ENCODE measurements around the gene KLF7.

KLF7 gene

GRCh38 chr2:207123335-207123744 is 42.4 kb downstream of the KLF7 start:
- no peak for DNase-seq

- DNase-seq, result no peak
These were observed 43.0 kb downstream of the KLF7 start for GRCh38 chr2:207122651-207123334.

- DNase-seq, result no peak
These were observed 44.0 kb downstream of the KLF7 start for GRCh38 chr2:207121784-207122183.

GRCh38 chr2:207119048-207119447 is 46.7 kb downstream of the KLF7 start:
- DNase-seq, result no peak

GRCh38 chr2:207117668-207118067 is 48.1 kb downstream of the KLF7 start:
- DNase-seq, result no peak

GRCh38 chr2:207115715-207116364 is 49.9 kb downstream of the KLF7 start:
- no peak for DNase-seq

- no peak for DNase-seq
These were observed 52.3 kb downstream of the KLF7 start for GRCh38 chr2:207113414-207113813.

- DNase-seq, result no peak
These were observed 53.0 kb downstream of the KLF7 start for GRCh38 chr2:207112785-207113184.

- DNase-seq, result no peak
These were observed 53.4 kb downstream of the KLF7 start for GRCh38 chr2:207112383-207112782.

- DNase-seq, result no peak
These were observed 54.0 kb downstream of the KLF7 start for GRCh38 chr2:207111757-207112156.

GRCh38 chr2:207110715-207111114 is 55.0 kb downstream of the KLF7 start:
- DNase-seq, result no peak

- DNase-seq, result no peak
These were observed 55.4 kb downstream of the KLF7 start for GRCh38 chr2:207110310-207110709.

GRCh38 chr2:207109768-207110167 is 56.0 kb downstream of the KLF7 start:
- DNase-seq, result no peak

GRCh38 chr2:207108440-207108839 is 57.3 kb downstream of the KLF7 start:
- DNase-seq, result no peak

- DNase-seq, result no peak
These were observed 58.2 kb downstream of the KLF7 start for GRCh38 chr2:207107551-207107950.

- no peak for DNase-seq
These were observed 58.6 kb downstream of the KLF7 start for GRCh38 chr2:207107131-207107530.

GRCh38 chr2:207103132-207103531 is 62.6 kb downstream of the KLF7 start:
- DNase-seq, result no peak

GRCh38 chr2:207101984-207102383 is 63.8 kb downstream of the KLF7 start:
- no peak for DNase-seq

- no peak for DNase-seq
These were observed 68.5 kb downstream of the KLF7 start for GRCh38 chr2:207097278-207097677.

- DNase-seq, result no peak
These were observed 69.8 kb downstream of the KLF7 start for GRCh38 chr2:207095963-207096362.

GRCh38 chr2:207093234-207093633 is 72.5 kb downstream of the KLF7 start:
- DNase-seq, result no peak

- no peak for DNase-seq
These were observed 72.9 kb downstream of the KLF7 start for GRCh38 chr2:207092818-207093217.

GRCh38 chr2:207091928-207092327 is 73.8 kb downstream of the KLF7 start:
- DNase-seq, result no peak

- DNase-seq, result no peak
These were observed 74.6 kb downstream of the KLF7 start for GRCh38 chr2:207091176-207091575.

GRCh38 chr2:207090389-207090788 is 75.4 kb downstream of the KLF7 start:
- DNase-seq, result no peak
